ENCODE measurements around the gene HMGCL.

GRCh38 chr1:23792151-23792945 is 32.9 kb downstream of the HMGCL start:
- no peak for TF ChIP-seq POLR2A (IDR thresholded peaks at IDR 0.05; ENCODE audit: low read depth, low read length)
- TF ChIP-seq POLR2AphosphoS5 (IDR thresholded peaks at IDR 0.05; ENCODE audit: low read depth, low read length), result no peak

Measured in GM12892 (cell line).